ENCODE data around the gene MBNL1.

Gene MBNL1

DNA sequence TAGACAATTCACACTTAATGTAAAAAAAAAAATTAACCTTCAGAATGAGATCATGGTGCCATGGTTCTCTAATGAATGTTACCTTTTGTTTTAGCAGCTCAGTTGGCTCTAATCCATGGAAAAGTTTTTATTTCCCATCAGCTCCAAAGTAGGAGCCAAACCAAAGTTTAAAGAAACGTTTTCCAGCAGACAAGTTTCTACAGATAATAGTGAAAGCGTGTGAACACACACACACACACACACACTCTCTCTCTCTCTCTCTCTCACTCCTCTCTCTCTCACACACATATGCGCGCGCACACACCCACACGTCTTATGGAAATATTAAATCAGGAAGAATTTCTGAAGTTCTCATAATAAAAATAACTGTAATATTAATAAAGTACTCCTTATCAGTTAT, 46.9 kb downstream of the MBNL1 start:
- CTCF ChIA-PET, result no interaction called here
- peaks cover 53% of the 10 kb centered on the region for H3K36me3 Mint-ChIP-seq
- DNase-seq, result no peak
- no peaks in the 10 kb centered on the region for H3K9me3 Mint-ChIP-seq
- no peak overlapping the region for H3K27ac Mint-ChIP-seq
- H3K27me3 Mint-ChIP-seq, result no peaks in the 10 kb centered on the region
- peaks cover 68% of the 10 kb centered on the region for H3K4me1 Mint-ChIP-seq
- no peak overlapping the region for H3K4me3 Mint-ChIP-seq

DNA sequence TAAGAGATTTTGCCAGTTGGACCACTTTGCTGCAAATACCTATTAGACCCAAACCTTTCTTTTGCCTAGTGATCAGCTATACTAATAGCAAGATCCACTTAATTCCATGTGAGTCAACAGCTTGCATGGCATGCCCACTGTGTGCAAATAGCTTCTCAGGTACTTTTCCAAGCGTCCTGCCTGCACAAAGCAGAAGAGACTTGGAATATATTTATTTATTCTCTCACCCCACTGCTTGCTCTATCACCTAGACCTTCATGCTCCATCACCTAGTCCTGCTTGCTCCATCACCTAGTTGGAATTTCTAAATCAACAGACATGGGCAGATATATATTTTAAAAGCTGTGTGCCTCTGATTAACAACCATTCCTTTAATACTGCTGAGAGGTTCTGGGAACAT, 47.6 kb downstream of the MBNL1 start:
- Mint-ChIP-seq H3K36me3 (peaks cover 57% of the 10 kb centered on the region), H3K9me3 (no peaks in the 10 kb centered on the region), H3K27ac (no peak overlapping the region), H3K4me1 (peaks cover 73% of the 10 kb centered on the region), H3K27me3 (no peaks in the 10 kb centered on the region), H3K4me3 (no peak overlapping the region)
- DNase-seq, result no peak
- CTCF ChIA-PET, result no interaction called here

DNA sequence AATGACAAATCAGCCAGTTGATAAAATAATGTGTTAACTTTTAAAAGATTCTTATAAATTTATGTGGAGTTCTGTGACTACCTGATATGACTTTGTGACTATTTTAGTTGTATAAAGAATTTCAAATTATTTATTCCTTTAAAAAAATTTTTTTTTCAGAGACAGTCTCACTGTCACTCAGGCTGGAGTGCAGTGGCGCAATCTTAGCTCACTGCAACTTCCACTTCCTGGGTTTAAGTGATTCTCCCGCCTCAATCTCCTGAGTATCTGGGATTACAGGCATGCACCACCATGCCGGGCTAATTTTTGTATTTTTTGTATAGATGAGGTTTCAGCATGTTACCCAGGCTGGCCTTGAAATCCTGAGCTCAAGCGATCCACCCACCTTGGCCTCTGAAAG, 48.5 kb downstream of the MBNL1 start:
- Mint-ChIP-seq H3K4me1 (peaks cover 77% of the 10 kb centered on the region), H3K4me3 (no peak overlapping the region), H3K36me3 (peaks cover 59% of the 10 kb centered on the region), H3K27me3 (no peaks in the 10 kb centered on the region), H3K27ac (no peak overlapping the region), H3K9me3 (no peaks in the 10 kb centered on the region)
- DNase-seq, result no peak
- CTCF ChIA-PET, result no interaction called here

DNA sequence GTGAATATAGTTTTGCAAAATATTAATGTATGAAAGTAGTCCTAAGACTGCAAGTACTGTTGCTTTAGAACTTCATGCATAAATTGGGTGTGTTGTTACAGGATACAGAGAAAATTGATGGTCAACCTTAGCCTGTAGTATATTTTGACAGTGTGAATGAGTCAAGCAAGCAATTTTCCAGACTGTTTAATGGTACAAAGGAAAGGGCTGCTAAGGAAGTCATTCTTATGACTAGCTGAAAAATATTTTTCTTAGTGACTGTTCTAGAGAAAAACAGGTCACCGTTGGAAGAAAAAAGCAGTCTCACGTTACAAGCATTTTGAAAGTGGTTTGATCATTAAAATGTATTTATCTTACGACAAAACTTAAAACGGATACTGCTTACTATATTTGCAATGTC, 49.2 kb downstream of the MBNL1 start:
- Mint-ChIP-seq H3K27me3 (no peaks in the 10 kb centered on the region), H3K4me3 (no peak overlapping the region), H3K9me3 (no peaks in the 10 kb centered on the region), H3K27ac (peak overlapping the region; percentile 55), H3K4me1 (peaks cover 77% of the 10 kb centered on the region), H3K36me3 (peaks cover 55% of the 10 kb centered on the region)
- DNase-seq, result no peak
- CTCF ChIA-PET, result interaction anchor here (1.3 kb wide), 1 partner anchor 35 kb away, joined by 3 read pairs; no protein-coding TSS in a partner anchor

- H3K27me3 Mint-ChIP-seq, result no peaks in the 10 kb centered on the region
- H3K4me3 Mint-ChIP-seq, result no peak overlapping the region
- no peaks in the 10 kb centered on the region for H3K9me3 Mint-ChIP-seq
- H3K36me3 Mint-ChIP-seq, result peaks cover 52% of the 10 kb centered on the region
- no peak for DNase-seq
- CTCF ChIA-PET, result interaction anchor here (1.3 kb wide), 1 partner anchor 36 kb away, joined by 3 read pairs; no protein-coding TSS in a partner anchor
- H3K27ac Mint-ChIP-seq, result peak overlapping the region; percentile 19
- H3K4me1 Mint-ChIP-seq, result peaks cover 75% of the 10 kb centered on the region
Observed at GRCh38 chr3:152318512-152318911, 49.8 kb downstream of the MBNL1 start.

DNA sequence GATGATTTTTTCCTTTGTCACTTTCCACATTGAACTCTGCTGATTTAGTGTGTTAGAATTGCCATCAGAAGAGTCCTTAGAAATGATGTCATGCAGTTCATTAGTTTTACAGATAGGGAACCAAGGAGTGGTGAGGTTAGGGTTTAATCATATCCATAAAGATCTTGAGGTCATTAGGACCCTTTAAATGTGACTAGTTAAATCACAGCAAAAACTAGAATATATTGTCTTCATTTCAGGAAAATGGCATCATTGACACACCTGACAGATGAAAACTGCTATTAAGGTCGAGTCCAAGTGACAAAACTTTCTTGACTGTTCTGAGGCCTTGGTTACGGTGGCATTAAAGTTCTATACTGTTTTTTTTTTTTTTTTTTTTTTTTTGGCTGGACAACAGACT, 50.5 kb downstream of the MBNL1 start:
- CTCF ChIA-PET, result no interaction called here
- Mint-ChIP-seq H3K9me3 (no peaks in the 10 kb centered on the region), H3K36me3 (peaks cover 55% of the 10 kb centered on the region), H3K27me3 (no peaks in the 10 kb centered on the region), H3K4me3 (no peak overlapping the region), H3K4me1 (peaks cover 79% of the 10 kb centered on the region), H3K27ac (peak overlapping the region; percentile 71)
- DNase-seq, result no peak

- CTCF ChIA-PET, result interaction anchor here (1.1 kb wide), 1 partner anchor 9 kb away, joined by 3 read pairs; no protein-coding TSS in a partner anchor
- Mint-ChIP-seq H3K36me3 (peaks cover 52% of the 10 kb centered on the region), H3K27ac (peak overlapping the region; percentile 55), H3K9me3 (no peaks in the 10 kb centered on the region), H3K27me3 (no peaks in the 10 kb centered on the region), H3K4me1 (peaks cover 76% of the 10 kb centered on the region), H3K4me3 (no peak overlapping the region)
- no peak for DNase-seq
Observed at GRCh38 chr3:152319831-152320617, 51.3 kb downstream of the MBNL1 start.

DNA sequence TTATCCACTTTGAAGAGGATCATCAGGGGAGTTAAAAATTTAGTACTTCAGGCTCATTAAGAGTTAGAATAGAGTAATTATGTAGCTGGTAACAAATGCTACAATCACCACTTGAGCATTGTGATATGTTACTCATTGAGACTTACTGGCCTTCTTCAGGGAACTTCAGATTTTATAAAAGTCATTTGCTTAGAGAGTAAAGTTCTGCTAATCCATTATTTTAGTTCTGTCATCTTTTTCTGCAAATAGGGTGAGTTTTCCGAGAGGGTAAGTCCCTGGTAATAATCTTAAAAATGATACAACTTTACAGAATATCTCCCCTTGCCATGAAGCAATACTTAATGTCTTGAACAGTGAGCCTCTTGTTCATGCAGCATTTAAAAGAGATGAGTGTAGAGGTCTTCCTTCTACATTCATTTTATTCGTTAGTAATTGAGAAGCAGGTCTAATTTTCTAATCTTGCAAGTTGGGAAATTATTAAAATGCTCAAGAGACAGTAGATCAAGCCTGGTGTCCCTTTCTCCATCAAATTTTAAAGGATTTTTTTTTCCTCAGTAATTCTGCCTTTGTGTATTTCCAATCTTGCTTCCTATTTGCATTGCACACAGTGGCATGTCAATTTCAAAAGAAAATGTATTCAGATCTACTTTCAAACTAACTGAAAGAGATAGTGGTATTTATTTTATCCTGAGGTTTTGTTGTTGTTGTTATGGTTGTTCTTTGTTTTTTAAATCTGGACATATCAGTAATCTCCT, 52.6 kb downstream of the MBNL1 start:
- CTCF ChIA-PET, result no interaction called here
- Mint-ChIP-seq H3K9me3 (no peaks in the 10 kb centered on the region), H3K27me3 (no peaks in the 10 kb centered on the region), H3K27ac (peak overlapping the region; percentile 52), H3K4me1 (peaks cover 74% of the 10 kb centered on the region), H3K4me3 (no peak overlapping the region), H3K36me3 (peaks cover 53% of the 10 kb centered on the region)
- DNase-seq, result no peak

GRCh38 chr3:152321955-152322377, 53.2 kb downstream of the MBNL1 start:
- peaks cover 76% of the 10 kb centered on the region for H3K4me1 Mint-ChIP-seq
- H3K4me3 Mint-ChIP-seq, result no peak overlapping the region
- DNase-seq, result no peak
- peak overlapping the region; percentile 58 for H3K27ac Mint-ChIP-seq
- no peaks in the 10 kb centered on the region for H3K27me3 Mint-ChIP-seq
- peaks cover 53% of the 10 kb centered on the region for H3K36me3 Mint-ChIP-seq
- CTCF ChIA-PET, result no interaction called here
- H3K9me3 Mint-ChIP-seq, result no peaks in the 10 kb centered on the region

GRCh38 chr3:152322756-152323155, 54.0 kb downstream of the MBNL1 start:
- H3K36me3 Mint-ChIP-seq, result peaks cover 53% of the 10 kb centered on the region
- peaks cover 77% of the 10 kb centered on the region for H3K4me1 Mint-ChIP-seq
- H3K27ac Mint-ChIP-seq, result peak overlapping the region; percentile 38
- no peak for DNase-seq
- no peak overlapping the region for H3K4me3 Mint-ChIP-seq
- CTCF ChIA-PET, result no interaction called here
- no peaks in the 10 kb centered on the region for H3K27me3 Mint-ChIP-seq
- no peaks in the 10 kb centered on the region for H3K9me3 Mint-ChIP-seq

GRCh38 chr3:152323834-152324233, 55.1 kb downstream of the MBNL1 start:
- CTCF ChIA-PET, result interaction anchor here (0.6 to 1.0 kb wide), 2 partner anchors 151 to 252 kb away, joined by 3 read pairs; no protein-coding TSS in a partner anchor
- Mint-ChIP-seq H3K9me3 (no peaks in the 10 kb centered on the region), H3K27me3 (no peaks in the 10 kb centered on the region), H3K4me3 (peak overlapping the region; percentile 42), H3K36me3 (peaks cover 55% of the 10 kb centered on the region), H3K27ac (peak overlapping the region; percentile 87), H3K4me1 (peaks cover 75% of the 10 kb centered on the region)
- DNase-seq, result no peak

- Mint-ChIP-seq H3K4me3 (no peak overlapping the region), H3K27ac (peak overlapping the region; percentile 54), H3K27me3 (no peaks in the 10 kb centered on the region), H3K9me3 (no peaks in the 10 kb centered on the region), H3K4me1 (peaks cover 71% of the 10 kb centered on the region), H3K36me3 (peaks cover 49% of the 10 kb centered on the region)
- CTCF ChIA-PET, result no interaction called here
- DNase-seq, result no peak
Observed at GRCh38 chr3:152325136-152325535, 56.4 kb downstream of the MBNL1 start.

DNA sequence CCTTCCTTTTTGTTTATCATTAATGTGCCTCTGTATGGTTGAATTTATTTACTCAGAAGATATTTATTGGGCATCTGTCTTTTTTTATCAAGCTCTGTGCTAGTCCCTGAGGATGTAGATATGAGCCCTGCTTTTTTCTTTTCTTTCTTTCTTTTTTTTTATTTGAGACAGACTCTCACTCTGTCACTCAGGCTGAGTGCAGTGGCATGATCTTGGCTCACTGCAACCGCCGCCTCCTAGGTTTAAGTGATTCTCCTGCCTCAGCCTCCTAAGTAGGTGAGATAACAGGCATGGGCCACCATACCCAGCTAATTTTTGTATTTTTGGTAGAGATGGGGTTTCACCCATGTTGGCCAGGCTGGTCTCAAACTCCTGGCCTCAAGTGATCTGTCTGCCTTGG, 58.5 kb downstream of the MBNL1 start:
- H3K4me3 Mint-ChIP-seq, result no peak overlapping the region
- no peaks in the 10 kb centered on the region for H3K27me3 Mint-ChIP-seq
- H3K36me3 Mint-ChIP-seq, result peaks cover 51% of the 10 kb centered on the region
- H3K9me3 Mint-ChIP-seq, result no peaks in the 10 kb centered on the region
- CTCF ChIA-PET, result no interaction called here
- H3K27ac Mint-ChIP-seq, result no peak overlapping the region
- peaks cover 73% of the 10 kb centered on the region for H3K4me1 Mint-ChIP-seq
- no peak for DNase-seq

DNA sequence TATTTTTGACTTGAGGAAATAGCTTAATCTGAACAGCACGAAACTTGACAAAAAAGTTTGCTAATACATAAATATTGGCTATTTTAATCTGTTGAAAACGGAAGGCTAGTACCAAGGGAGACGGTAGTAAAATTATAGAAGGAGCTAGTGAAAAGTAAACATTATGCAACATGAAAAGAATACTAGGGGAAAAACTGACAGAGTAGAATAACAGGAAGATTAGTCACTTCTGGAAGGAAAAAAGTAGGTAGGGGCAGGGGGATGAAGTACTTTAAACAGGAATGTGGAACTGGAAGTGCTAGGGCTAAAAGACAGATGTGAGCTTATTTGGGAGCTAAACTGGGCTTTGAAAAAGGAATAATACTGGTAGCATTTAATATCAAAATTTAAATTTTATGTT, 60.1 kb downstream of the MBNL1 start:
- Mint-ChIP-seq H3K4me3 (no peak overlapping the region), H3K9me3 (no peaks in the 10 kb centered on the region), H3K27me3 (no peaks in the 10 kb centered on the region), H3K4me1 (peaks cover 77% of the 10 kb centered on the region), H3K36me3 (peaks cover 54% of the 10 kb centered on the region), H3K27ac (peak overlapping the region; percentile 39)
- no peak for DNase-seq
- CTCF ChIA-PET, result interaction anchor here (1.0 kb wide), 1 partner anchor 9 kb away, joined by 3 read pairs; no protein-coding TSS in a partner anchor

GRCh38 chr3:152330559-152330958, 61.8 kb downstream of the MBNL1 start:
- CTCF ChIA-PET, result no interaction called here
- no peak overlapping the region for H3K27ac Mint-ChIP-seq
- no peaks in the 10 kb centered on the region for H3K9me3 Mint-ChIP-seq
- H3K4me3 Mint-ChIP-seq, result no peak overlapping the region
- H3K36me3 Mint-ChIP-seq, result peaks cover 58% of the 10 kb centered on the region
- peaks cover 83% of the 10 kb centered on the region for H3K4me1 Mint-ChIP-seq
- DNase-seq, result no peak
- H3K27me3 Mint-ChIP-seq, result no peaks in the 10 kb centered on the region
